ENCODE measurements around the gene FRZB.

FRZB gene

DNA sequence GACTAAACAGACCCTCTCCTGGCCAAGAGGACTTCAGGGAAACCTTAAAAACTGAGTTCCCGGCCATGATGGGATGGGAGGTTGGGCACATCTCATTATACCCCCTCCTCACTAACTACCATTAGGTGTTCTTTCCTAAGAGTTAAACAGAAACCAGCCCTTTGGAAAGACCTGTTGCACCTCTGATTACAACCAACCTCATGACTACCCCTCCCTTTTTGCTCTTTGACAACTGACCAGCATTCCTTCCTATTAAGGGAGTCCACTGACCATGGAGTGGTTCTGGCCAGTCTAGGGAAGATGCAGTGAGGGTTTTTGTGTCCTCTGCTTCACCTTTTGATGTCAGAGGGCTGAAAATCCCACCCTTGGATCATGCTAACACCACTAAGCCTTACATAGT is 44.5 kb upstream of the FRZB start:
- TF ChIP-seq, protein P1, sequence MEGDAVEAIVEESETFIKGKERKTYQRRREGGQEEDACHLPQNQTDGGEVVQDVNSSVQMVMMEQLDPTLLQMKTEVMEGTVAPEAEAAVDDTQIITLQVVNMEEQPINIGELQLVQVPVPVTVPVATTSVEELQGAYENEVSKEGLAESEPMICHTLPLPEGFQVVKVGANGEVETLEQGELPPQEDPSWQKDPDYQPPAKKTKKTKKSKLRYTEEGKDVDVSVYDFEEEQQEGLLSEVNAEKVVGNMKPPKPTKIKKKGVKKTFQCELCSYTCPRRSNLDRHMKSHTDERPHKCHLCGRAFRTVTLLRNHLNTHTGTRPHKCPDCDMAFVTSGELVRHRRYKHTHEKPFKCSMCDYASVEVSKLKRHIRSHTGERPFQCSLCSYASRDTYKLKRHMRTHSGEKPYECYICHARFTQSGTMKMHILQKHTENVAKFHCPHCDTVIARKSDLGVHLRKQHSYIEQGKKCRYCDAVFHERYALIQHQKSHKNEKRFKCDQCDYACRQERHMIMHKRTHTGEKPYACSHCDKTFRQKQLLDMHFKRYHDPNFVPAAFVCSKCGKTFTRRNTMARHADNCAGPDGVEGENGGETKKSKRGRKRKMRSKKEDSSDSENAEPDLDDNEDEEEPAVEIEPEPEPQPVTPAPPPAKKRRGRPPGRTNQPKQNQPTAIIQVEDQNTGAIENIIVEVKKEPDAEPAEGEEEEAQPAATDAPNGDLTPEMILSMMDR (IDR thresholded peaks at IDR 0.05), result no peak
- DNase-seq (ENCODE audit: low spot score), result no peak
- H3K4me3 ChIP-seq, result no peak overlapping the region
- no peak overlapping the region for H3K27ac ChIP-seq

DNA sequence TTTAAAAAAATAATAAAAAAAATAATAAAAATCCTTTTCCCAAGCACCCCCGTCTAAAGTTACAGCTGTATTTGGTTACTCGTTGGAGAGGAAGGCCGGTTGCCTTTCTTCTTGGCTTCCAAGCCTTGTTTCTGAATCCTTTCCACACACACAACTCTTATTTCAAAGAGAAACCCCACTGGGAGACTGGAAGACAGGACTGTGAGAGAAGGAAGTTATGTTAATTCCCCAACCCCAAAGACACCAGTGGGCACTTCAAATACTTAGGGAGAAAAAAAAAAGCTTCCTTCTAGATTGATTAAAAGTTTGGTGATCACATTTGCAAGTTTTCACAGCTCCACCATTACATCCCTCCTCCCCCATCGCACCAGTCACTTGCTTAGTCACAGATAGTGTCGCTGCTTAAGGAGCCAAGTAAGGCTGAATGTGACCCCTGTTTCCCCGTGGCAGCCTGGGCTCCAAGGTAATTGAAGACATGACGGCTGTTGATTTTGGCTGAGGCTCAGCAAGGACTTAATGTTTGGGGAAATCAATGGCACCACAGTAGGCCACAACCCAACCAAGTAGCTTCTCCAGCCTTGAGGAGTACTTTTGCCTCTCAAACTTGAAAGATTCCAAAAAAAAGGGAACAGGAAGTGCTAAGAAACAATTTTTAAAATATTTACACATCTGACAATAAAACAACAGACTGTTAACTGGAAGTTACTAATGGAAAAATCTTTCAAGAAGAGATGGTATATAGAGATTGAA is 40.8 kb upstream of the FRZB start:
- no peak for DNase-seq (ENCODE audit: low spot score)
- Histone ChIP-seq H3K4me3 (no peak overlapping the region), H3K27ac (no peak overlapping the region)
- TF ChIP-seq, protein P1 (IDR thresholded peaks at IDR 0.05), result no peak

DNA sequence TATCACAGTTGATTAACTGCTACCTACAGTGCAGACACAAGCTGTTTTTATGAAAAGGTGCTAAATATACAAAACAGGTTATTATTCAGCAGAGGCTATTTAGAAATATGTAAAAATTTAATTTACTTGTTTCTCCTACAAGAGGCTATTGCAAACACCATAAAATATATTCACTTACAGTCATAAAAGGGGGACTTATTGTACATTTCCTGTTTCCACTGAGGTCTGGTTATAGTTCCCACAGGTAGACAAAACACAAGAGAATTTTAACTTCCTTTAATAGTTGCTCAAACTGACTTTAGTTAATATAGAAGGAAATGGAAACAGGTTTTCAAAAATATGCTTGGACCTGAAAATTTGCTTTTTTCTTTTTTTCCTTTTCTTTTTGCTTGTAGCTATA is 40.0 kb upstream of the FRZB start:
- Histone ChIP-seq H3K27ac (no peak overlapping the region), H3K4me3 (no peak overlapping the region)
- DNase-seq (ENCODE audit: low spot score), result no peak
- TF ChIP-seq, protein P1 (IDR thresholded peaks at IDR 0.05), result no peak

DNA sequence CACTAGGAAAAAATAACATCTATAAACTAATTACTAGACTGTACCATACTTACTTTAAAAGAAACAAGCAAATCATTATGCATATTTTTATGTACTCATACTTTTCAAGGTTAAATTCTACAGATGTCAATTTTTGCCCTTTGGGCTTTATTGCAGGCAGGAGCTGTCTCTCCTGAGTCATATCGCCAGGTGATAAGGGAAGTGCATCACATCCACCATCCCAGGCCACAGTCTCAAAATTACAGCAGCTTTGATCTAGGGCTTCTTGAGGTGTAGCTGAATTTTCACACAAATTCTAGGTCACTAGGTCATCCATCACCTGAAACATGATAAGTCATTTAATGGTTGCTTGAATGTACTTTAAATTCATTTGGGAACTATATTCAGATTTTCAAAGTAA is 38.4 kb upstream of the FRZB start:
- H3K4me3 ChIP-seq, result no peak overlapping the region
- H3K27ac ChIP-seq, result no peak overlapping the region
- TF ChIP-seq, protein P1 (IDR thresholded peaks at IDR 0.05), result no peak
- DNase-seq (ENCODE audit: low spot score), result no peak

DNA sequence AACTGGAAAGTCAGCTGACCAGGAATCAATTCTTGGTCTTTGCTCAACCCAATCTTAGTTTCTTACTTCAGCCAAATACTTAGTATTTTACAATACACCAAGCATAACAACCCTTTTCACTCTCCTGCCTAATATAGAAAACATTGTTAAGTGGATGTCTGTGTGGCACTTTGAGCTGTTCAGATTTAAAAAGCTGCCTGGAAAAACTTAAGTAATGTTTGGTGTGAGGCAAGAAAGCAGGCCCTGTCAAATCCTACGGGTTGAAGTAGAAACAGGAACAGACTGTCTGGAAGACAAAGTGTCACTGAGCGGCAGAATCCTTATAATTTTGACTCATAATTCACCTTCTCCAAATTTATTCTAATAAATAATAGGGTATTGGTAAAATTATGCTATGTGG is 37.1 kb upstream of the FRZB start:
- Histone ChIP-seq H3K27ac (no peak overlapping the region), H3K4me3 (no peak overlapping the region)
- no peak for DNase-seq (ENCODE audit: low spot score)
- TF ChIP-seq, protein P1 (IDR thresholded peaks at IDR 0.05), result no peak

DNA sequence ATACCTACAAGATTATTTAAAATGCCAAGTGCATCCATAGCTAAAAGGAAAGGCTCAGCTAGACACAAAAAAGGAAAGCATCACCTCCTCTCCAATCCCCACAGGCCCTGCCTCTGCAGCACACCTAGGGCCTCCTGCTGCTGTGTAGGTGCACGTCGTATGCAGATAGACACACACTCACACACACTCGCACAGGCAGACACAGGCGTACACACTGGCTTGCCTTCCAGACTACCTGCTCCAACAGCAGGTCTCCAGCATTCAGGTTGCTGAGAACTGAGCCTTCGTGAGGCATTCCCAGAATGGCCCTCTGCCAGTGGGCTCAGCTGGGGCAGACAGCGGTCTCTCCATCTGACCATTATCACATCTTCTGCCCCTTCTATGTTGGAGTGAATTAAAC is 35.3 kb upstream of the FRZB start:
- Histone ChIP-seq H3K4me3 (no peak overlapping the region), H3K27ac (no peak overlapping the region)
- TF ChIP-seq, protein P1 (IDR thresholded peaks at IDR 0.05), result no peak

DNA sequence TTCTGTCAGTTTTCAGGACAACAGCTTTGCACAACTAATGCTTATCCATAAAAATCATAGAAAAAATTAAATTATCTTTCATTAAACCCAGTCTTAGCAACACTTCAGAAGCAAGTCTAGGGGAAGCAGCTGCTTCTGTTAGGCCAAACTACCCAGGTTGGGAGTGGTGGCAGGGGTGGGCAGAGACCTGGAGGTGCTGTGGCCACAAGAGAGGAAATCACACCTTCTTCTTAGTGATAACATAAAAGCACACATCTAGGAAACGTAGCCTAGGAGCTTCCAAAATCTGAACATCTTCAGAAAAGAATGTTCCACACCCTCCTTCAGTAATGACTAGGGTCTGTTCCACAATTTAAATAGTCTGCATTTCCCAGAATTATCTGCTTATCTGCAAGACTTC is 32.3 kb upstream of the FRZB start:
- TF ChIP-seq, protein P1 (IDR thresholded peaks at IDR 0.05), result no peak
- H3K27ac ChIP-seq, result no peak overlapping the region
- no peak overlapping the region for H3K4me3 ChIP-seq
- no peak for DNase-seq (ENCODE audit: low spot score)

More for the DNA sequence above, 35.3 kb upstream of the FRZB start:
- DNase-seq (ENCODE audit: low spot score), result no peak
